ENCODE measurements around the gene RAD9A.

GRCh38 chr11:67429038-67429668 lies 37.4 kb downstream of the RAD9A start:
- TF ChIP-seq POLR2A (IDR thresholded peaks at IDR 0.05) (no peak), CTCF (IDR thresholded peaks at IDR 0.05) (no peak), EP300 (IDR thresholded peaks at IDR 0.05) (no peak)

All from ovary (tissue), 3 donors.